H1 (cell line): ENCODE measurements around the gene PPRC1.
A peak's percentile ranks its signal among the peaks of the same experiment; 100 is the strongest.

Experiments
- ATF2 ChIP-seq: IDR thresholded peaks from 2 replicates; pipeline ENCODE4 v1.6.1; 2012; ENCODE audit warnings: low read length, inconsistent platforms
- CEBPB ChIP-seq: IDR thresholded peaks from 2 replicates; pipeline ENCODE4 v1.6.1; 2012; ENCODE audit warnings: low read depth, low read length
- CTCF ChIP-seq, 3 experiments: IDR thresholded peaks; 1 replicate in 2 of 3; 2 replicates in 1 of 3; pipeline versions ENCODE4 v1.5.1 to v1.6.1; 2011; ENCODE audit warnings: low read length in 3 of 3, mild to moderate bottlenecking in 3 of 3, inconsistent platforms in 2 of 3, low read depth in 1 of 3, moderate library complexity in 1 of 3; ENCODE audit not compliant: insufficient read depth in 1 of 3; ENCODE audit errors: control extremely low read depth in 1 of 3
- EP300 ChIP-seq, 2 experiments: IDR thresholded peaks; 1 replicate in 1 of 2; 2 replicates in 1 of 2; pipeline ENCODE4 v1.6.1; 2011 to 2012; ENCODE audit warnings: low read depth in 2 of 2, low read length in 2 of 2, mild to moderate bottlenecking in 2 of 2, borderline replicate concordance in 1 of 2, inconsistent platforms in 1 of 2, moderate library complexity in 1 of 2
- JUND ChIP-seq: IDR thresholded peaks from 2 replicates; pipeline ENCODE4 v1.6.1; 2011; ENCODE audit warnings: mild to moderate bottlenecking, improper control_type of control experiment, low read length
- POLR2A ChIP-seq, 2 experiments: IDR thresholded peaks; 1 replicate in 1 of 2; 2 replicates in 1 of 2; pipeline ENCODE4 v1.6.1; 2011; ENCODE audit warnings: low read depth in 2 of 2, low read length in 2 of 2, mild to moderate bottlenecking in 2 of 2; ENCODE audit errors: control extremely low read depth in 1 of 2
- ZNF274 ChIP-seq: IDR thresholded peaks from 2 replicates; pipeline ENCODE4 v1.7.0; 2012; ENCODE audit warnings: low read length, borderline replicate concordance; ENCODE audit errors: extremely low read depth

- TF ChIP-seq CTCF (IDR thresholded peaks at IDR 0.05; ENCODE audit: control extremely low read depth in 1 of 3, insufficient read depth in 1 of 3, low read depth in 1 of 3, low read length in 3 of 3), result no peak
- no peak for TF ChIP-seq ATF2
- no peak for TF ChIP-seq JUND
- TF ChIP-seq POLR2A (IDR thresholded peaks at IDR 0.05; ENCODE audit: control extremely low read depth in 1 of 2, low read depth in 2 of 2, low read length in 2 of 2), result peak; percentile 78 to 88
- no peak for TF ChIP-seq ZNF274
- TF ChIP-seq CEBPB, result no peak
- no peak for TF ChIP-seq EP300 (IDR thresholded peaks at IDR 0.05; ENCODE audit: borderline replicate concordance in 1 of 2, low read depth in 2 of 2, low read length in 2 of 2)
These were observed 17.8 kb upstream of the PPRC1 start for GRCh38 chr10:102114861-102115618.
